Measurements from ENCODE around the gene USF3. TPM values are rescaled to one million over a fixed set of nuclear protein-coding genes. Genes with fewer than 3 reads are reported as not detected.

Gene USF3
- total RNA-seq (2022; extraction: Qiagen RNA extraction), result 2.3 to 2.9 TPM (median 2.6 TPM) in 5 replicates

GRCh38 chr3:113695786-113696645 lies at the start of gene USF3:
TSS of gene USF3 (minus strand) at chr3:113696642. CDS start at chr3:113674878, 21,764 bp downstream.

GRCh38 chr3:113745756-113746547 lies 49.5 kb upstream of the USF3 start, which contains the start of gene NAA50:
TSS of gene NAA50 (minus strand) at chr3:113746249. CDS start at chr3:113745949, 300 bp downstream.

Other genes with a start within 250 kb of the USF3 start
- 5.0 to 10.4 TPM (median 7.9 TPM) in 5 replicates for gene SPICE1, start 181.5 kb downstream of the USF3 start, total RNA-seq (2022; extraction: Qiagen RNA extraction)
- 0.47 to 0.69 TPM (median 0.53 TPM) in 5 replicates for gene SIDT1, start 164.1 kb downstream of the USF3 start, total RNA-seq (2022; extraction: Qiagen RNA extraction)
- 147 to 179 TPM (median 161 TPM) in 5 replicates for gene NAA50, start 49.6 kb upstream of the USF3 start, total RNA-seq (2022; extraction: Qiagen RNA extraction)
- gene ATP6V1A, start 50.4 kb upstream of the USF3 start, total RNA-seq (2022; extraction: Qiagen RNA extraction), result 17.1 to 21.4 TPM (median 18.5 TPM) in 5 replicates
- 0.23 to 1.2 TPM (median 0.43 TPM) in 5 replicates for gene GRAMD1C, start 142.1 kb upstream of the USF3 start, total RNA-seq (2022; extraction: Qiagen RNA extraction)